ENCODE measurements around the gene PGA5. TPM values are rescaled to one million over a fixed set of nuclear protein-coding genes. Genes with fewer than 3 reads are reported as not detected.
"Not testable (repeated sequence)": the region's sequence is repeated elsewhere in the genome, so short reads cannot be mapped to it uniquely, and the experiment has no call there.

The PGA5 gene
- not detected for total RNA-seq
- polyA plus RNA-seq: not detected

- H3K4me3 Mint-ChIP-seq; H3K4me3 ChIP-seq (ENCODE audit: low read length in 2 of 2); H3K36me3 Mint-ChIP-seq; H3K27me3 ChIP-seq (ENCODE audit: insufficient read depth, low read length); H3K27me3 Mint-ChIP-seq; intact Hi-C loops (cut with micrococcal nuclease); H3K9me3 ChIP-seq (ENCODE audit: control insufficient read depth in 1 of 2, low read length in 2 of 2); H3K4me1 Mint-ChIP-seq; H3K4me1 ChIP-seq (ENCODE audit: insufficient read depth, low read length); H3K9me3 Mint-ChIP-seq; H3K27ac ChIP-seq (ENCODE audit: low read depth, low read length); DNase-seq; POLR2A ChIA-PET (ENCODE audit: partially characterized antibody); H3K36me3 ChIP-seq (ENCODE audit: insufficient read depth, low read length); CTCF ChIA-PET (ENCODE audit: partially characterized antibody): not testable (repeated sequence)
- H3K27ac Mint-ChIP-seq: peak within 1 kb of the TSS in 2 of 7 donors; percentile 55 to 57
These were observed at the start of gene PGA5 for GRCh38 chr11:61240875-61241274. PGA5 (plus strand) TSS chr11:61241175; CDS start chr11:61241227, 52 bp downstream.

GRCh38 chr11:61193596-61193995 is 47.4 kb upstream of the PGA5 start:
- CTCF ChIA-PET (ENCODE audit: partially characterized antibody): no interaction called here
- no peak for DNase-seq
- Histone ChIP-seq H3K27ac (ENCODE audit: low read depth, low read length) (no peak overlapping the region), H3K4me1 (ENCODE audit: insufficient read depth, low read length) (no peaks in the 10 kb centered on the region), H3K27me3 (ENCODE audit: insufficient read depth, low read length) (no peaks in the 10 kb centered on the region), H3K9me3 (ENCODE audit: control insufficient read depth in 1 of 2, low read length in 2 of 2) (no peaks in the 10 kb centered on the region), H3K4me3 (ENCODE audit: low read length in 2 of 2) (no peak overlapping the region), H3K36me3 (ENCODE audit: insufficient read depth, low read length) (no peaks in the 10 kb centered on the region)
- no peak overlapping the region for H3K27ac Mint-ChIP-seq
- intact Hi-C loops (cut with micrococcal nuclease): no loop called here
- H3K4me3 Mint-ChIP-seq: no peak overlapping the region
- no peaks in the 10 kb centered on the region for H3K4me1 Mint-ChIP-seq
- no peaks in the 10 kb centered on the region for H3K36me3 Mint-ChIP-seq
- POLR2A ChIA-PET (ENCODE audit: partially characterized antibody): no interaction called here
- no peaks in the 10 kb centered on the region for H3K9me3 Mint-ChIP-seq
- H3K27me3 Mint-ChIP-seq: peaks cover 14 to 20% of the 10 kb centered on the region in 2 donors

GRCh38 chr11:61194169-61194671 is 46.8 kb upstream of the PGA5 start:
- Mint-ChIP-seq H3K27me3 (peaks cover 14 to 21% of the 10 kb centered on the region in 2 donors), H3K36me3 (no peaks in the 10 kb centered on the region), H3K4me3 (no peak overlapping the region), H3K4me1 (no peaks in the 10 kb centered on the region), H3K27ac (no peak overlapping the region), H3K9me3 (peaks cover 0 to 1% (median 0%) of the 10 kb centered on the region in 8 donors)
- ChIA-PET CTCF (ENCODE audit: partially characterized antibody) (interaction anchor here (0.5 to 1.1 kb wide), 2 partner anchors 8 to 51 kb away, joined by 3 read pairs; no protein-coding TSS in a partner anchor), POLR2A (ENCODE audit: partially characterized antibody) (no interaction called here)
- Histone ChIP-seq H3K27me3 (ENCODE audit: insufficient read depth, low read length) (no peaks in the 10 kb centered on the region), H3K27ac (ENCODE audit: low read depth, low read length) (no peak overlapping the region), H3K36me3 (ENCODE audit: insufficient read depth, low read length) (no peaks in the 10 kb centered on the region), H3K9me3 (ENCODE audit: control insufficient read depth in 1 of 2, low read length in 2 of 2) (no peaks in the 10 kb centered on the region), H3K4me1 (ENCODE audit: insufficient read depth, low read length) (no peaks in the 10 kb centered on the region), H3K4me3 (ENCODE audit: low read length in 2 of 2) (no peak overlapping the region)
- no peak for DNase-seq
- intact Hi-C loops (cut with micrococcal nuclease): no loop called here

GRCh38 chr11:61194981-61195695 is 45.8 kb upstream of the PGA5 start:
- CTCF ChIA-PET (ENCODE audit: partially characterized antibody): interaction anchor here (1.1 to 1.2 kb wide), 2 partner anchors 9 to 17 kb away, joined by 3 read pairs; no protein-coding TSS in a partner anchor
- no peaks in the 10 kb centered on the region for H3K4me1 Mint-ChIP-seq
- H3K9me3 ChIP-seq (ENCODE audit: control insufficient read depth in 1 of 2, low read length in 2 of 2): no peaks in the 10 kb centered on the region
- POLR2A ChIA-PET (ENCODE audit: partially characterized antibody): no interaction called here
- intact Hi-C loops (cut with micrococcal nuclease): no loop called here
- H3K4me3 Mint-ChIP-seq: no peak overlapping the region
- H3K4me3 ChIP-seq (ENCODE audit: low read length in 2 of 2): no peak overlapping the region
- H3K27me3 ChIP-seq (ENCODE audit: insufficient read depth, low read length): no peaks in the 10 kb centered on the region
- H3K27ac Mint-ChIP-seq: peak overlapping the region in 1 of 7 donors; percentile 13
- no peak for DNase-seq
- H3K4me1 ChIP-seq (ENCODE audit: insufficient read depth, low read length): no peaks in the 10 kb centered on the region
- peaks cover 0 to 3% (median 0%) of the 10 kb centered on the region in 8 donors for H3K9me3 Mint-ChIP-seq
- H3K27me3 Mint-ChIP-seq: peaks cover 15 to 24% of the 10 kb centered on the region in 2 donors
- H3K36me3 ChIP-seq (ENCODE audit: insufficient read depth, low read length): no peaks in the 10 kb centered on the region
- no peaks in the 10 kb centered on the region for H3K36me3 Mint-ChIP-seq
- H3K27ac ChIP-seq (ENCODE audit: low read depth, low read length): no peak overlapping the region

- no peak overlapping the region for H3K4me3 ChIP-seq (ENCODE audit: low read length in 2 of 2)
- H3K9me3 ChIP-seq (ENCODE audit: control insufficient read depth in 1 of 2, low read length in 2 of 2): no peaks in the 10 kb centered on the region
- no peak for DNase-seq
- ChIA-PET POLR2A (ENCODE audit: partially characterized antibody) (no interaction called here), CTCF (ENCODE audit: partially characterized antibody) (interaction anchor here (0.8 to 1.2 kb wide), 3 partner anchors 8 to 363 kb away, joined by 3 read pairs; no protein-coding TSS in a partner anchor)
- no peaks in the 10 kb centered on the region for H3K27me3 ChIP-seq (ENCODE audit: insufficient read depth, low read length)
- intact Hi-C loops (cut with micrococcal nuclease): no loop called here
- Mint-ChIP-seq H3K9me3 (peaks cover 0 to 4% (median 0%) of the 10 kb centered on the region in 8 donors), H3K27me3 (peaks cover 17 to 29% of the 10 kb centered on the region in 2 donors), H3K36me3 (peaks cover 0 to 3% of the 10 kb centered on the region in 2 donors), H3K27ac (no peak overlapping the region), H3K4me3 (no peak overlapping the region), H3K4me1 (no peaks in the 10 kb centered on the region)
- H3K27ac ChIP-seq (ENCODE audit: low read depth, low read length): no peak overlapping the region
- H3K36me3 ChIP-seq (ENCODE audit: insufficient read depth, low read length): no peaks in the 10 kb centered on the region
- no peaks in the 10 kb centered on the region for H3K4me1 ChIP-seq (ENCODE audit: insufficient read depth, low read length)
These were observed 45.3 kb upstream of the PGA5 start for GRCh38 chr11:61195719-61196118.

GRCh38 chr11:61198361-61198760 is 42.6 kb upstream of the PGA5 start:
- Histone ChIP-seq H3K4me3 (ENCODE audit: low read length in 2 of 2) (no peak overlapping the region), H3K27ac (ENCODE audit: low read depth, low read length) (no peak overlapping the region), H3K4me1 (ENCODE audit: insufficient read depth, low read length) (no peaks in the 10 kb centered on the region), H3K27me3 (ENCODE audit: insufficient read depth, low read length) (no peaks in the 10 kb centered on the region), H3K9me3 (ENCODE audit: control insufficient read depth in 1 of 2, low read length in 2 of 2) (no peaks in the 10 kb centered on the region), H3K36me3 (ENCODE audit: insufficient read depth, low read length) (no peaks in the 10 kb centered on the region)
- Mint-ChIP-seq H3K4me3 (no peak overlapping the region), H3K4me1 (peaks cover 0 to 1% (median 0%) of the 10 kb centered on the region in 4 donors), H3K27me3 (peaks cover 21 to 32% of the 10 kb centered on the region in 2 donors), H3K36me3 (peaks cover 0 to 3% of the 10 kb centered on the region in 2 donors), H3K27ac (no peak overlapping the region), H3K9me3 (peaks cover 0 to 4% (median 0%) of the 10 kb centered on the region in 8 donors)
- ChIA-PET POLR2A (ENCODE audit: partially characterized antibody) (no interaction called here), CTCF (ENCODE audit: partially characterized antibody) (no interaction called here)
- intact Hi-C loops (cut with micrococcal nuclease): no loop called here
- no peak for DNase-seq

GRCh38 chr11:61198948-61199523 is 41.9 kb upstream of the PGA5 start:
- intact Hi-C loops (cut with micrococcal nuclease): no loop called here
- H3K9me3 ChIP-seq (ENCODE audit: control insufficient read depth in 1 of 2, low read length in 2 of 2): no peaks in the 10 kb centered on the region
- H3K27ac Mint-ChIP-seq: no peak overlapping the region
- CTCF ChIA-PET (ENCODE audit: partially characterized antibody): no interaction called here
- H3K4me3 Mint-ChIP-seq: no peak overlapping the region
- no peaks in the 10 kb centered on the region for H3K36me3 ChIP-seq (ENCODE audit: insufficient read depth, low read length)
- peaks cover 0 to 4% (median 0%) of the 10 kb centered on the region in 8 donors for H3K9me3 Mint-ChIP-seq
- H3K27me3 ChIP-seq (ENCODE audit: insufficient read depth, low read length): no peaks in the 10 kb centered on the region
- peaks cover 0 to 1% (median 0%) of the 10 kb centered on the region in 4 donors for H3K4me1 Mint-ChIP-seq
- no peak overlapping the region for H3K27ac ChIP-seq (ENCODE audit: low read depth, low read length)
- H3K36me3 Mint-ChIP-seq: peaks cover 0 to 3% of the 10 kb centered on the region in 2 donors
- H3K27me3 Mint-ChIP-seq: peaks cover 23 to 30% of the 10 kb centered on the region in 2 donors
- POLR2A ChIA-PET (ENCODE audit: partially characterized antibody): no interaction called here
- H3K4me3 ChIP-seq (ENCODE audit: low read length in 2 of 2): no peak overlapping the region
- DNase-seq: no peak
- H3K4me1 ChIP-seq (ENCODE audit: insufficient read depth, low read length): no peaks in the 10 kb centered on the region
